ENCODE measurements around the gene JADE1. TPM values are rescaled to one million over a fixed set of nuclear protein-coding genes. Genes with fewer than 3 reads are reported as not detected.
A peak's percentile ranks its signal among the peaks of the same experiment; 100 is the strongest.

JADE1 gene
- total and polyA plus RNA-seq, 2 of the 4 experiments (the other 2 are of a cell fraction): 13.8 to 32.6 TPM

DNA sequence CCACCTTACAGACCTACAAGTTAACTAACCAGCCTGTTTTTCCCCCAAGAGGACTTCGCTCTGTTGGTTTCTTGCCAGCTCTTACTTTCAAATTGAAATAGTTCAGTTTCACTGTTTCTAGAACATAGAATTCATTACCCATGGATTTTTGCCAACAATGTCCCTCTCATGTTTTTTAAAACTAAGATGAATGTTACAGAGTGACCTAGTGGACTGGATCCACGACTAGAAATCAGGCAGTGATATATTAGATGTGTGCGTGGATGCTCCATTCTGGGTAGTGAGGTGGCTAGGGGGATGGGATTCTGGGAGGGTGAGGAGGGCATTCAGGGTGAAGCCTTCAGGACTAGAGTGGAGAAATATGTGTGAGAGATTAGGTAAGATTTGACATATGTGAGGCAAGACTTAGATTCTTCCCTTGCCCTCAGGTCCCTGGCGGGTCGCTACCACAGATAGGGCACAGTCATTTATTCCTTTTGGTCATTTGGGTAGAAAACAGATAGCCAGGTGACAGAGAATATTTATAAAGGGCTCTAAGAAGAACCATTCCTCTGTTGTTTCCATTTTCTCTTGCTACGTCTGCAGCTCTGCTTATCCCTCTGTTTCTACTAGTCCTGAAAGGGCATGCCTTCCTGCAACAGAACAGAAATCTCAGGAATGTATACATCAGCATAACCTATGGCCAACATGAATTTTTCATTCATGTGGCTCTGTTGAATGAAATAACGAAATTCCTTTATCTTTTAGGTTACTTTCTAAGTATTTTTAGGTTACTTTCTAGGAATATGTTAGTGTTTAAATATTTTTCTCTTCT, 15.4 kb upstream of the JADE1 start:
- Histone ChIP-seq H3K36me3 (ENCODE audit: control insufficient read depth, insufficient read depth, low read length) (no peaks in the 10 kb centered on the region), H3K9ac (ENCODE audit: low read depth, low read length) (no peak overlapping the region), H3K4me1 (ENCODE audit: control insufficient read depth, insufficient read depth, low read length) (peaks cover 3% of the 10 kb centered on the region), H3K4ac (ENCODE audit: low read depth, low read length) (peak overlapping the region; percentile 58), H3K14ac (replicated peaks; ENCODE audit: low read depth, low read length) (no peak overlapping the region; the same call in 1 of the 2 replicates), H3K27ac (ENCODE audit: insufficient read depth, low read length) (peak overlapping the region; percentile 11; the same call in 1 of the 2 replicates), H2AFZ (replicated peaks; ENCODE audit: low read length, poor library complexity) (peak overlapping the region; percentile 10), H2BK5ac (ENCODE audit: low read depth, low read length, poor library complexity, severe bottlenecking) (no peak overlapping the region), H4K91ac (ENCODE audit: insufficient read depth, low read depth, low read length) (no peak overlapping the region), H2AK5ac (ENCODE audit: low read depth, low read length) (no peak overlapping the region), H3K4me2 (ENCODE audit: low read depth, low read length) (peak overlapping the region; percentile 53), H2BK15ac (ENCODE audit: low read depth, low read length) (no peak overlapping the region; the same call in 2 of the 3 replicates), H4K8ac (ENCODE audit: low read depth in 2 of 2, low read length in 2 of 2) (no peak overlapping the region), H4K5ac (ENCODE audit: low read depth, low read length) (no peak overlapping the region), H2BK120ac (ENCODE audit: low read depth, low read length) (no peak overlapping the region; the same call in 1 of the 2 replicates), H3K56ac (ENCODE audit: extremely low read depth, insufficient read depth, low read length) (no peak overlapping the region), H3K79me1 (ENCODE audit: low read depth in 1 of 2, low read length in 2 of 2) (no peaks in the 10 kb centered on the region), H4K20me1 (ENCODE audit: insufficient read depth, low read length) (no peaks in the 10 kb centered on the region), H3K27me3 (ENCODE audit: control insufficient read depth, insufficient read depth, low read length) (no peaks in the 10 kb centered on the region), H3K9me3 (ENCODE audit: control insufficient read depth, insufficient read depth, low read length) (no peaks in the 10 kb centered on the region), H2AK9ac (replicated peaks; ENCODE audit: low read depth, low read length, poor library complexity) (no peak overlapping the region), H3K4me3 (ENCODE audit: insufficient read depth, low read depth, low read length) (no peak overlapping the region), H3K18ac (ENCODE audit: low read depth, low read length) (0 out of 2 replicates have a peak overlapping the region, but pooled peaks have one; percentile 24), H3K23ac (ENCODE audit: low read depth, low read length) (no peak overlapping the region), H3K9me1 (ENCODE audit: insufficient read depth, low read length) (peaks cover 4% of the 10 kb centered on the region), H2BK20ac (ENCODE audit: low read depth, low read length) (peak overlapping the region; percentile 14; the same call in 1 of the 2 replicates)
- WGBS, 2 experiments (ENCODE audit: extremely low coverage in 2 of 2, insufficient read length in 1 of 2): 43% methylated on average over 2 of the region's 7 CpGs; no CpG with 5 or more reads in 1 of the 2 experiments
- ChIA-PET CTCF (interaction anchor here (0.6 kb wide), 1 partner anchor 42 kb away, joined by 4 read pairs; no protein-coding TSS in a partner anchor), POLR2A (ENCODE audit: unreplicated experiment) (no interaction called here)
- in situ Hi-C loops (cut with MboI; ENCODE audit: low sequenced_read_pairs) (no loop called here), dilution Hi-C loops (cut with HindIII; ENCODE audit: low sequenced_read_pairs, unreplicated experiment) (no loop called here), intact Hi-C loops (cut with micrococcal nuclease) (no loop called here)
- TF ChIP-seq CEBPB (IDR thresholded peaks at IDR 0.05; ENCODE audit: low read depth, low read length) (peak; percentile 80), POLR2A (IDR thresholded peaks at IDR 0.05; ENCODE audit: low read depth, low read length) (no peak), RAD21 (IDR thresholded peaks at IDR 0.05; ENCODE audit: low read length) (no peak), NFE2L2 (IDR thresholded peaks at IDR 0.05; ENCODE audit: low read depth, low read length) (no peak), RFX5 (IDR thresholded peaks at IDR 0.05; ENCODE audit: low read depth, low read length) (no peak), BHLHE40 (IDR thresholded peaks at IDR 0.05; ENCODE audit: low read depth, low read length) (no peak)
- TF ChIP-seq, protein P1, sequence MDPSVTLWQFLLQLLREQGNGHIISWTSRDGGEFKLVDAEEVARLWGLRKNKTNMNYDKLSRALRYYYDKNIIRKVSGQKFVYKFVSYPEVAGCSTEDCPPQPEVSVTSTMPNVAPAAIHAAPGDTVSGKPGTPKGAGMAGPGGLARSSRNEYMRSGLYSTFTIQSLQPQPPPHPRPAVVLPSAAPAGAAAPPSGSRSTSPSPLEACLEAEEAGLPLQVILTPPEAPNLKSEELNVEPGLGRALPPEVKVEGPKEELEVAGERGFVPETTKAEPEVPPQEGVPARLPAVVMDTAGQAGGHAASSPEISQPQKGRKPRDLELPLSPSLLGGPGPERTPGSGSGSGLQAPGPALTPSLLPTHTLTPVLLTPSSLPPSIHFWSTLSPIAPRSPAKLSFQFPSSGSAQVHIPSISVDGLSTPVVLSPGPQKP (IDR thresholded peaks at IDR 0.05; ENCODE audit: borderline replicate concordance, low read depth, low read length): no peak
- ATAC-seq (ENCODE audit: low read depth): peak; percentile 82
- BruUV-seq (replicated peaks): no TSS peak
- DNase-seq: peak; percentile 55
